Endometrium (tissue), 2 donors: ENCODE results near the gene CYB561D2.

Source experiments
- FAIRE-seq: peaks from 2 replicates; lab custom pipeline; 2012; peaks lifted over from hg19 to GRCh38; lab: Jason Lieb, UNC
- donor health status: control.
- donor health status: control.

The CYB561D2 gene

GRCh38 chr3:50392101-50392715 is 41.5 kb downstream of the CYB561D2 start:
- no peak for FAIRE-seq

- no peak for FAIRE-seq
Observed at GRCh38 chr3:50393061-50393460, 42.4 kb downstream of the CYB561D2 start.

- FAIRE-seq, result no peak
Observed at GRCh38 chr3:50395070-50395860, 44.6 kb downstream of the CYB561D2 start.

GRCh38 chr3:50396502-50396901 is 45.8 kb downstream of the CYB561D2 start:
- FAIRE-seq, result no peak

- FAIRE-seq, result no peak
Observed at GRCh38 chr3:50401978-50402595, 51.4 kb downstream of the CYB561D2 start.
